ENCODE measurements around the gene KPNB1. TPM values are rescaled to one million over a fixed set of nuclear protein-coding genes. Genes with fewer than 3 reads are reported as not detected.
A peak's percentile ranks its signal among the peaks of the same experiment; 100 is the strongest.

KPNB1 gene
- total RNA-seq, 1 experiment from 2014 or later, result 681 TPM

DNA sequence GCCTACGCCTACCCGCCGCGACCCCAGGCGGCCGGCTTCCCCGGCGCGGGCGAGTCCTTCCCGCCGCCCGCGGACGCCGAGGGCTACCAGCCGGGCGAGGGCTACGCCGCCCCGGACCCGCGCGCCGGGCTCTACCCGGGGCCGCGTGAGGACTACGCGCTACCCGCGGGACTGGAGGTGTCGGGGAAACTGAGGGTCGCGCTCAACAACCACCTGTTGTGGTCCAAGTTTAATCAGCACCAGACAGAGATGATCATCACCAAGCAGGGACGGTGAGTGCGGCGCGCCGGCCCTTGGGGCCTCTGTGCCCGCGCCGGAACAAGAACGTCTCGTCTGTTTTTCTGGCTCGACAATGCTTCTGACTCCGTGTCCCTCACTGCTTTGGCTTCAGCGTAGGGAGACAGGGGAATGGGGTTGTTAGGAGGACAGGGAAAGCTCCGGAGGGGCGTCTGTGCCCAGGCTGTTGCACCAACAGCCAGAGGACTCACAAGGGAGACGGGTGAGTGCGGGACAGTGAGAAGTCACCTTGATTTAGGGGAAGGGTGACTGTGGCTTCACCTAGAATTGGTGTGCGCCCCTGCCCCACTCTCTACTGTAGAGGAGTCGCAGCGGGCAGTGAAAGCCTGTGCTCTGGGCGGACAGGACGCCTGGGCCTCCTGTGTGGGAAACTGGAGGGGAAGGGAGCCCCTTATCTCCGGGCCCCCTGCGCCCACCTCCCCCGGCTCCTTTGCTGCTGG, 84.1 kb downstream of the KPNB1 start:
- peaks cover 13% of the 10 kb centered on the region for H3K4me1 ChIP-seq (replicated peaks)
- H3K4me3 ChIP-seq, result peak overlapping the region; percentile 25
- no peaks in the 10 kb centered on the region for H3K36me3 ChIP-seq
- H3K27ac ChIP-seq, result no peak overlapping the region
- peak in 1 of 2 experiments; percentile 46 for DNase-seq (ENCODE audit: low read depth in 1 of 2, low spot score in 2 of 2)
- peaks cover 5% of the 10 kb centered on the region; the same call in 1 of the 2 replicates for H3K9me3 ChIP-seq (replicated peaks)
- H3K27me3 ChIP-seq (replicated peaks), result peaks cover 85% of the 10 kb centered on the region

GRCh38 chr17:47735139-47735464, 85.4 kb downstream of the KPNB1 start:
- Histone ChIP-seq H3K4me1 (replicated peaks) (peaks cover 13% of the 10 kb centered on the region), H3K9me3 (replicated peaks) (peaks cover 5% of the 10 kb centered on the region; the same call in 1 of the 2 replicates), H3K27ac (no peak overlapping the region), H3K4me3 (no peak overlapping the region), H3K27me3 (replicated peaks) (peaks cover 79% of the 10 kb centered on the region), H3K36me3 (no peaks in the 10 kb centered on the region)
- no peak for DNase-seq (ENCODE audit: low read depth in 1 of 2, low spot score in 2 of 2)

Other genes starting within 250 kb of the KPNB1 start
- gene NPEPPS, start 118.8 kb upstream of the KPNB1 start, total RNA-seq (2014; rRNA removed; shearing (Covaris generic)), result 60.3 and 69.0 TPM in 2 replicates
- 3.5 and 4.5 TPM in 2 replicates for gene TBKBP1, start 44.2 kb downstream of the KPNB1 start, total RNA-seq (2014; rRNA removed; shearing (Covaris generic))
- gene TBX21, start 83.3 kb downstream of the KPNB1 start, total RNA-seq (2014; rRNA removed; shearing (Covaris generic)), result 0.22 TPM in 1 of 2 replicates, not detected in the other
- 6.2 and 6.4 TPM in 2 replicates for gene OSBPL7, start 171.9 kb downstream of the KPNB1 start, total RNA-seq (2014; rRNA removed; shearing (Covaris generic))
- 27.3 and 54.7 TPM in 2 replicates for gene MRPL10, start 181.6 kb downstream of the KPNB1 start, total RNA-seq (2014; rRNA removed; shearing (Covaris generic))
- gene LRRC46, start 181.8 kb downstream of the KPNB1 start, total RNA-seq (2014; rRNA removed; shearing (Covaris generic)), result not detected in 2 replicates
- 39.5 and 41.1 TPM in 2 replicates for gene SCRN2, start 191.4 kb downstream of the KPNB1 start, total RNA-seq (2014; rRNA removed; shearing (Covaris generic))
- gene SP6, start 201.2 kb downstream of the KPNB1 start, total RNA-seq (2014; rRNA removed; shearing (Covaris generic)), result not detected in 2 replicates
- gene SP2, start 246.3 kb downstream of the KPNB1 start, total RNA-seq (2014; rRNA removed; shearing (Covaris generic)), result 1.8 and 2.1 TPM in 2 replicates

All from SJSA1 (cell line).